AG10803 (cell line): Measurements from ENCODE around the gene RALGPS2.
A peak's percentile ranks its signal among the peaks of the same experiment; 100 is the strongest.
"Not testable (repeated sequence)": the region's sequence is repeated elsewhere in the genome, so short reads cannot be mapped to it uniquely, and the experiment has no call there.

Source experiments
- DNase-seq: peaks from one replicate; pipeline ENCODE4 v3.0.0; 2010; ENCODE audit warnings: low read depth
- H3K4me3 ChIP-seq: 2 replicates; pipeline ENCODE4 v1.5.1; 2011; ENCODE audit warnings: mild to moderate bottlenecking, low read length, control low read depth
- TF ChIP-seq, protein P1 (sequence below): conservative IDR thresholded peaks from 2 replicates; pipeline ENCODE4 v1.5.1; 2011; ENCODE audit warnings: mild to moderate bottlenecking, low read length, control low read depth, inconsistent platforms

RALGPS2 gene

DNA sequence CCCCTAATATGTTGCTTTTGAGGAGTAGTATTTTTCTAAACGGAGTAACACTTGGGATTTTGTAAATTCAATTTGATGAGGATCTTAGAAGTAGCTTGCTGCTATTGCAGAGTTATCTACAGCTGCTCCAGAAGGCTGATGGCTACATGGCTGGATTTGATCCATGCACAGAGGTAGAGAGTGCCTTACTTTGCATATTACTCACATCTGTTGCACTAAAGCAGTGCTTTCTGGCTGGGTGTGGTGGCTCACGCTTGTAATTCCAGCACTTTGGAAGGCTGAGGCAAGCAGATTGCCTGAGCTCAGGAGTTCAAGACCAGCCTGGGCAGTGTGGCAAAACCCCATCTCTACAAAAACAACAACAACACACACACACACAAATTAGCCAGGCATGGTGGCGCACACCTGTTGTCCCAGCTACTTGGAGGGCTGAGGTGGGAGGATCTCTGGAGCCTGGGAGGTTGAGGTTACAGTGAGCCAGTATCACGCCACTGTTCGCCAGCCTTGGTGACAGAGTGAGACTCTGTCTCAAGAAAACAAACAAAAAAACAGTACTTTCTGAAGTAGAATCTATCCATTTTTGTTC, 24.6 kb downstream of the RALGPS2 start:
- peak; percentile 43 for DNase-seq
- TF ChIP-seq, protein P1, sequence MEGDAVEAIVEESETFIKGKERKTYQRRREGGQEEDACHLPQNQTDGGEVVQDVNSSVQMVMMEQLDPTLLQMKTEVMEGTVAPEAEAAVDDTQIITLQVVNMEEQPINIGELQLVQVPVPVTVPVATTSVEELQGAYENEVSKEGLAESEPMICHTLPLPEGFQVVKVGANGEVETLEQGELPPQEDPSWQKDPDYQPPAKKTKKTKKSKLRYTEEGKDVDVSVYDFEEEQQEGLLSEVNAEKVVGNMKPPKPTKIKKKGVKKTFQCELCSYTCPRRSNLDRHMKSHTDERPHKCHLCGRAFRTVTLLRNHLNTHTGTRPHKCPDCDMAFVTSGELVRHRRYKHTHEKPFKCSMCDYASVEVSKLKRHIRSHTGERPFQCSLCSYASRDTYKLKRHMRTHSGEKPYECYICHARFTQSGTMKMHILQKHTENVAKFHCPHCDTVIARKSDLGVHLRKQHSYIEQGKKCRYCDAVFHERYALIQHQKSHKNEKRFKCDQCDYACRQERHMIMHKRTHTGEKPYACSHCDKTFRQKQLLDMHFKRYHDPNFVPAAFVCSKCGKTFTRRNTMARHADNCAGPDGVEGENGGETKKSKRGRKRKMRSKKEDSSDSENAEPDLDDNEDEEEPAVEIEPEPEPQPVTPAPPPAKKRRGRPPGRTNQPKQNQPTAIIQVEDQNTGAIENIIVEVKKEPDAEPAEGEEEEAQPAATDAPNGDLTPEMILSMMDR: no peak
- H3K4me3 ChIP-seq: no peak overlapping the region

DNA sequence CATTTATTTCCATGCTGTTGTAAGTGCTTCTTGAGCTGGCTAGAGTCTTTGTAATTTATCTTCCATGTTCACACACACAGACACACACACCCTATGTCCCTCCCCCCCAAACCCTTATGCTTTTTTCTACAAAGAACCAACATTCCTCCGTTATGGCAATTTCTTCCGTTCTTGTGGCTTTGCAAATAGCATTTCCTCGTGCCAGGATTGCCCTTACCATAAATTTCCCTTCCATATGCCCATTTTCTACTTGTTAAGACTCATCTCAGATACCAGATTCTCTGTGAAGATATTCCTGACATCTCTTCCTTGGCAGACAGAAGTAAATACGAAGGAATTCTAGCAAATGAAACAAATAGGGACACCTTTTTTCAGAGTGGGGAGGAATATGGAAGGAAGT, 26.0 kb downstream of the RALGPS2 start:
- TF ChIP-seq, protein P1: no peak
- H3K4me3 ChIP-seq: no peak overlapping the region
- DNase-seq: peak; percentile 35

DNA sequence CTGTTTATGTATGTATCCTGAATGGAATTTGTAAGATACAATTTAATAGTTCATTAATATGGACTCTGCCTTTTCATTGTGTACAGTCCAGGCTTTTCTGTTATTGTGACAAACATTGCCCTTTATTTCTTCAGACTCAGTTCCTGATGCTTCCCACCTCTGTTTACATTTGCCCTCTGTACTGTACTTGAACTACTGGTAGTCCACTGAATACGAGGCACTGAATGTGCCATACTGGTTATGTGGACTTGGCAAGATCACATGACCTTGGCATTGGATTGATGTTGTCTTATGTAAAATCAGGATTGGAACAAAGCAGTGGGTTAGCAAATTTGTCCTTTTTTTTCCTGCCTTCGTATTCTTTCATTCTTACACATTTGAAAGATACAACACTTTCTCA, 27.8 kb downstream of the RALGPS2 start:
- DNase-seq: no peak
- no peak overlapping the region for H3K4me3 ChIP-seq
- TF ChIP-seq, protein P1: no peak

DNA sequence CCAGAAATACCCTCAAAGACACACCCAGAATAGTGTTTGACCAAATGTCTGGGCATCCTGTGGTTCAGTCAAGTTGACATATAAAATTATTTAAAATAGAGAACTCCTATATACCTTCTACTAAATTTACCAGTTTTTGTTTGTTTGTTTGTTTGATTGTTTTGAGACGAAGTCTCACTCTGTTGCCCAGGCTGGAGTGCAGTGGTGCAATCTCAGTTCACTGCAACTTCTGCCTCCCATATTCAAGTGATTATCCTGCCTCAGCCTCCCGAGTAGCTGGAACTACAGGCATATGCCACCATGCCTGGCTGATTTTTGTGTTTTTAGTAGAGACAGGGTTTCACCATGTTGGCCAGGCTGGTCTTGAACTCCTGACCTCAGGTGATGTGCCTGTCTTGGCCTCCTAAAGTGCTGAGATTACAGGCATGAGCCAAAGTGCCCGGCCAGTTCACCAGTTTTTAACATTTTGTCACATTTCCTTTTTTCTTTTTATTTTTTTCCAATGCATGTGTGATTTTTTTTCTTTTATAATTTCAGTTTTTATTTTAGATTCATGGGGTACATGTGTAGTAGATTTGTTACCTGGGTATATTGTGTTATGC, 29.7 kb downstream of the RALGPS2 start:
- H3K4me3 ChIP-seq, DNase-seq: not testable (repeated sequence)

DNA sequence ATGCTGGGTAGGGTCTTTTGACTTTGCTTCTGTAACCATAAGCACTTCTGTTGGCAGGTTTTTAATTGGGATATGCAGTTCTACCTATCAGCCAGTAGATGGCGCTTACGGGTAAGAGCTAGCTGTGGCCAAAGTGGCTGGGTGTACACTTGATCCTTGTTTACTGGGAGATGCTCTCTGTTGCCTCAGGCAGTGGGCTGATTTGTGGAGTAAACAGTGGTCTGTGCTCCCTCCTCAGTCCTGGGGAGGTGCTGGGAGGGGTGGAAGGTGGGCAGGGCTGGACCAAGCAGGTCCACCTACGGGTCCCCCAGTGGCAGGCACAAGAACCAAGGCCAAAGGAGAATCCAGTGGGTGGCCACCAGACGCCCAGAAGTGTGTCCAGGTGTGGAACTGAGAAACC, 43.4 kb downstream of the RALGPS2 start:
- no peak overlapping the region for H3K4me3 ChIP-seq
- peak; percentile 31 for DNase-seq
- TF ChIP-seq, protein P1: peak; percentile 69

DNA sequence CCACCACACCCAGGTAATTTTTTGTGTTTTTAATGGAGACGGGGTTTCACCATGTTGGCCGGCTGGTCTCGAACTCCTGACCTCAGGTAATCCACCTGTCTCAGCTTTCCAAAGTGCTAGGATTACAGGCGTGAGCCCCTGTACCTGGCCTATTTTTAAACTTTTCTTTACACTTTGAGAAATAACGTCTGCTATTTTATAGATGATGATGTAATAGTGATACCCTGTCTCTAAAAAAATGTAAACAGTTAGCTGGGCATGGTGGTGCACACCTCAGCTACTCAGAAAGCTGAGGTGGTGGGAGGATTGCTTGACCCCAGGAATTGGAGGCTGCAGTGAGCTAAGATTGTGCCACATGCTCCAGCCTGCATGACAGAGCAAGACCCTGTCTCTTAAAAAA, 47.9 kb downstream of the RALGPS2 start:
- TF ChIP-seq, protein P1: no peak
- DNase-seq: no peak
- H3K4me3 ChIP-seq: no peak overlapping the region

DNA sequence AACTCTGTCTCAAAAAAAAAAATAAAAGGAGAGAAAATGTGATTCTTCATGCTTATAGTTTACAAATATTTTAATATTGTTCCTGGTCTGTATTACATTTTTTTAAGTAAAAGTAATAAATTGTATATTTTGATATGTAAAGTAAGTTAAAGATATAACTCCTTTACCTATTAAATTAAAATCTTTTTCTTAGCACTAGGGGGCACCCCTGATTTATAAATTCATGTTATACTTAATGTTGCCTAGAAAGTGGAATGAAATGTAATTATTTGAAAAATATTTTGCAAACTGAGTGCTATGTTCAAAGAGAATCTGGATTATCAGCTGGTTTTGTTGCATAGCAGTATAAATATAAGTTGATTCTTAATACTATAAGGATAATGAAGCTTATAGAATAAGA, 49.2 kb downstream of the RALGPS2 start:
- TF ChIP-seq, protein P1: peak; percentile 39; the same call in 1 of the 2 replicates
- peak; percentile 38 for DNase-seq
- no peak overlapping the region for H3K4me3 ChIP-seq
